GM21717 (cell line): ENCODE measurements around the gene TREML4.
"Not testable (repeated sequence)": the region's sequence is repeated elsewhere in the genome, so short reads cannot be mapped to it uniquely, and the experiment has no call there.

Source experiments
- ATAC-seq: cut with Tn5 transposase; IDR thresholded peaks from one replicate; pipeline ENCODE4 v1.9.1; 2021; ENCODE audit warnings: mild to moderate bottlenecking, moderate library complexity; ENCODE audit not compliant: unreplicated experiment

The TREML4 gene

GRCh38 chr6:41201764-41202173 lies 26.4 kb upstream of the TREML4 start:
- ATAC-seq: no peak

GRCh38 chr6:41204156-41204555 lies 24.0 kb upstream of the TREML4 start:
- ATAC-seq: no peak

- ATAC-seq: no peak
Observed at GRCh38 chr6:41208439-41209106, 19.6 kb upstream of the TREML4 start.

- ATAC-seq: no peak
Observed at GRCh38 chr6:41209547-41210320, 18.4 kb upstream of the TREML4 start.

- ATAC-seq: no peak
Observed at GRCh38 chr6:41214559-41215238, 13.4 kb upstream of the TREML4 start.

GRCh38 chr6:41215777-41216176 lies 12.4 kb upstream of the TREML4 start:
- ATAC-seq: no peak

GRCh38 chr6:41216616-41217015 lies 11.5 kb upstream of the TREML4 start:
- no peak for ATAC-seq

GRCh38 chr6:41222045-41222444 lies 6.1 kb upstream of the TREML4 start:
- no peak for ATAC-seq

GRCh38 chr6:41222513-41222912 lies 5.6 kb upstream of the TREML4 start:
- no peak for ATAC-seq

GRCh38 chr6:41224800-41225199 lies 3.3 kb upstream of the TREML4 start:
- ATAC-seq: no peak

- no peak for ATAC-seq
Observed at GRCh38 chr6:41226752-41227151, 1.4 kb upstream of the TREML4 start.

GRCh38 chr6:41228616-41229015 lies 467 bp downstream of the TREML4 start:
- ATAC-seq: no peak

GRCh38 chr6:41229721-41230120 lies 1.6 kb downstream of the TREML4 start:
- no peak for ATAC-seq

- no peak for ATAC-seq
Observed at GRCh38 chr6:41231246-41231645, 3.1 kb downstream of the TREML4 start.

- ATAC-seq: no peak
Observed at GRCh38 chr6:41232667-41233066, 4.5 kb downstream of the TREML4 start.

GRCh38 chr6:41236276-41236675 lies 8.1 kb downstream of the TREML4 start:
- no peak for ATAC-seq

GRCh38 chr6:41237128-41237527 lies 9.0 kb downstream of the TREML4 start:
- ATAC-seq: no peak

- ATAC-seq: no peak
Observed at GRCh38 chr6:41239467-41240159, 11.5 kb downstream of the TREML4 start.

- not testable (repeated sequence) for ATAC-seq
Observed at GRCh38 chr6:41246529-41246928, 18.4 kb downstream of the TREML4 start.

GRCh38 chr6:41247288-41247865 lies 19.2 kb downstream of the TREML4 start:
- no peak for ATAC-seq
